ENCODE measurements around the gene ZFP62.

DNA sequence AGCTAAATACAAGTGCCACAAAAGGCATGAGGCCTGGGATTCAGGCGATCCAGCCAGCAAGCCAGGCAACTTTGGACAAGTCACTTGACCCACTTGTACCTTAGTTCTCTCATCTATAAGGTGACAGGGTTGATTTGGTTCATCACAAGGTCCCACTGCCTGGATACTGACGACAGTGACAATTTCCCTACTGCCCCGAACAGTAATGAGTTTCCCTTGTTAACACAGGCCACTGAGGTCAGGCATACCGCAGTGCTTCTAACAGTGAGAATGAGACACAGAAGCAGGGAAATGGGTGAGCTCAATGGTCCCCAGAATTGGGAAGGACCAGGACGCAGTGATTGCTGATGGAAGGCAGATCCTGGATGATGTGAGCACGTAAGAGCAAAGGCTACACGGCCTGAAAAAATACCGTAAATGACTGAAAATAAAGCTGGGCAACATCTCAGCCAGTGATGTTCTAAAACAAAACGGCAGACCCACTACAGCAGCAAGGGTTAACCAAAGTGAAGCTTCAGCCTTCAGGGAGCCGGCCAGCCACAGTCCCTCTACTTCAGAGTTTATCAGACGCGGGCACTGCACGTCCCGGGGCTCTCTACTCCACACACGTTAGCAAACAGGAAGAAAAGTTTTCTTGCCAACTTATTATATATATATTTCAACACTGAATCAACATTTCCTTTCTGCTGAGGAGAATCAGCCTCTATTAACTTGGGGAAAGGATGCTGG lies 59.3 kb downstream of the ZFP62 start:
- TF ChIP-seq CTCF (IDR thresholded peaks at IDR 0.05; ENCODE audit: low read length) = no peak
- no peak for TF ChIP-seq EZH2 (IDR thresholded peaks at IDR 0.05; ENCODE audit: borderline replicate concordance, low read length)

All from OCI-LY1 (cell line).